SK-N-SH (cell line): Measurements from ENCODE around the gene RDH16. TPM values are rescaled to one million over a fixed set of nuclear protein-coding genes. Genes with fewer than 3 reads are reported as not detected.

Experiments
- CTCF ChIA-PET: fragments of 300-600, 350-600 bp; formaldehyde crosslinking; extraction: SDS; loops from one replicate; lab custom pipeline; 2021; lab: Yijun Ruan, JAX
- POLR2A ChIA-PET: fragments of 350-600 bp; sonication (Branson Sonifier 250); formaldehyde crosslinking; extraction: SDS; loops from one replicate; lab custom pipeline; 2020; ENCODE audit warnings: antibody characterized with exemption, inconsistent platforms; lab: Yijun Ruan, JAX
- DNase-seq: peaks from one replicate; pipeline ENCODE4 v3.0.0; 2012
- H2AFZ ChIP-seq: fragments of 200-600 bp; sonication (generic); 2 replicates; pipeline ENCODE4 v1.8.1; 2016; ENCODE audit warnings: antibody characterized with exemption, mild to moderate bottlenecking, low read depth
- H3F3A ChIP-seq: fragments of 200-600 bp; sonication (generic); replicated peaks from 2 replicates; pipeline ENCODE3; 2016; ENCODE audit warnings: antibody characterized with exemption, mild to moderate bottlenecking; ENCODE audit not compliant: insufficient read depth
- H3K27ac ChIP-seq, 2 experiments: fragments of 200-500 bp in 1 of 2; fragments of 200-600 bp in 1 of 2; sonication (Bioruptor generic) in 1 of 2; sonication (generic), shearing (Covaris generic) in 1 of 2; 2 replicates each; pipeline versions ENCODE4 v1.5.1 to v1.6.1; 2014 to 2016; ENCODE audit warnings: low read depth in 2 of 2, inconsistent platforms in 1 of 2, low read length in 1 of 2, mild to moderate bottlenecking in 1 of 2, mixed read lengths in 1 of 2
- H3K27me3 ChIP-seq: fragments of 200-600 bp; sonication (generic), shearing (Covaris generic); 2 replicates; pipeline ENCODE4 v1.6.1; 2016; ENCODE audit warnings: mixed run types; ENCODE audit not compliant: insufficient read depth
- H3K36me3 ChIP-seq, 2 experiments: fragments of 200-500 bp in 1 of 2; fragments of 200-600 bp in 1 of 2; sonication (Bioruptor generic) in 1 of 2; sonication (generic) in 1 of 2; replicated peaks in 1 of 2; 2 replicates each; pipeline versions ENCODE3 to v1.5.1; 2014 to 2016; ENCODE audit warnings: low read length in 1 of 2, mild to moderate bottlenecking in 1 of 2; ENCODE audit not compliant: insufficient read depth in 2 of 2, control insufficient read depth in 1 of 2
- H3K4me1 ChIP-seq, 2 experiments: fragments of 200-500 bp in 1 of 2; fragments of 200-600 bp in 1 of 2; sonication (Bioruptor generic) in 1 of 2; sonication (generic), shearing (Covaris generic) in 1 of 2; 2 replicates each; pipeline versions ENCODE4 v1.5.1 to v1.6.1; 2014 to 2016; ENCODE audit warnings: low read depth in 1 of 2, low read length in 1 of 2, mixed run types in 1 of 2; ENCODE audit not compliant: insufficient read depth in 2 of 2, control insufficient read depth in 1 of 2
- H3K4me2 ChIP-seq: fragments of 200-600 bp; sonication (generic), shearing (Covaris generic); 2 replicates; pipeline ENCODE4 v1.6.1; 2017; ENCODE audit warnings: mixed run types
- H3K4me3 ChIP-seq, 2 experiments: fragments of 200-500 bp in 1 of 2; fragments of 200-600 bp in 1 of 2; sonication (Bioruptor generic) in 1 of 2; sonication (generic), shearing (Covaris generic) in 1 of 2; 2 replicates each; pipeline versions ENCODE4 v1.5.1 to v1.8.1; 2014 to 2016; ENCODE audit warnings: low read depth in 2 of 2, inconsistent platforms in 1 of 2, low read length in 1 of 2, mild to moderate bottlenecking in 1 of 2, mixed read lengths in 1 of 2, moderate library complexity in 1 of 2
- H3K79me2 ChIP-seq: fragments of 200-600 bp; sonication (generic); 2 replicates; pipeline ENCODE4 v1.8.1; 2017; ENCODE audit warnings: mild to moderate bottlenecking; ENCODE audit not compliant: insufficient read depth
- H3K9ac ChIP-seq: fragments of 200-600 bp; sonication (generic); 2 replicates; pipeline ENCODE4 v1.6.1; 2017; ENCODE audit warnings: mixed run types
- H3K9me2 ChIP-seq: fragments of 200-600 bp; sonication (generic); 2 replicates; pipeline ENCODE4 v1.6.1; 2017; ENCODE audit warnings: mixed run types
- H3K9me3 ChIP-seq: fragments of 200-600 bp; sonication (generic); 2 replicates; pipeline ENCODE4 v1.6.1; 2017; ENCODE audit warnings: mixed run types, mild to moderate bottlenecking, moderate library complexity
- H4K20me1 ChIP-seq: fragments of 200-600 bp; sonication (generic); 2 replicates; pipeline ENCODE4 v1.6.1; 2017; ENCODE audit warnings: mild to moderate bottlenecking, mixed run types; ENCODE audit not compliant: insufficient read depth
- ELF1 ChIP-seq: IDR thresholded peaks from 2 replicates; pipeline ENCODE4 v1.4.0; 2012
- EP300 ChIP-seq, 2 experiments: IDR thresholded peaks; 2 replicates each; pipeline versions ENCODE4 v1.4.0 to v1.6.1; 2012; ENCODE audit warnings: borderline replicate concordance in 1 of 2, low read depth in 1 of 2, low read length in 1 of 2
- FOXJ3 ChIP-seq: sonication (generic); formaldehyde crosslinking; IDR thresholded peaks from 2 replicates; pipeline ENCODE4 v1.5.1; 2020; ENCODE audit warnings: mild to moderate bottlenecking, missing genetic modification reagents
- GABPA ChIP-seq: IDR thresholded peaks from 2 replicates; pipeline ENCODE4 v1.4.0; 2012; ENCODE audit warnings: low read depth, mild to moderate bottlenecking
- GATA2 ChIP-seq: sonication (generic); formaldehyde crosslinking; IDR thresholded peaks from 2 replicates; pipeline ENCODE4 v1.5.0; 2020; ENCODE audit warnings: mild to moderate bottlenecking, missing genetic modification reagents
- IRF3 ChIP-seq: fragments of 150-350 bp; IDR thresholded peaks from 2 replicates; pipeline ENCODE4 v1.6.1; 2016; ENCODE audit warnings: mild to moderate bottlenecking, low read depth, low read length
- MEF2A ChIP-seq: IDR thresholded peaks from 2 replicates; pipeline ENCODE4 v1.4.0; 2012; ENCODE audit warnings: low read depth, borderline replicate concordance
- MXI1 ChIP-seq: IDR thresholded peaks from 2 replicates; pipeline ENCODE4 v1.6.1; 2012; ENCODE audit warnings: mild to moderate bottlenecking, low read depth, low read length, improper control_type of control experiment
- NFIC ChIP-seq: IDR thresholded peaks from 2 replicates; pipeline ENCODE4 v1.4.0; 2012; ENCODE audit warnings: borderline replicate concordance
- PBX3 ChIP-seq: IDR thresholded peaks from 2 replicates; pipeline ENCODE4; 2012
- RAD21 ChIP-seq: IDR thresholded peaks from 2 replicates; pipeline ENCODE4 v1.6.1; 2012; ENCODE audit warnings: mild to moderate bottlenecking, low read length
- RFX5 ChIP-seq: IDR thresholded peaks from 2 replicates; pipeline ENCODE4 v1.6.1; 2012; ENCODE audit warnings: mild to moderate bottlenecking, improper control_type of control experiment, low read length
- RXRA ChIP-seq: IDR thresholded peaks from 2 replicates; pipeline ENCODE4 v1.4.0; 2012; ENCODE audit warnings: low read depth, mild to moderate bottlenecking, borderline replicate concordance
- SIN3A ChIP-seq: IDR thresholded peaks from 2 replicates; pipeline ENCODE4 v1.6.1; 2012; ENCODE audit warnings: low read depth, mild to moderate bottlenecking, low read length, moderate library complexity, borderline replicate concordance
- TAF1 ChIP-seq: IDR thresholded peaks from 2 replicates; pipeline ENCODE4 v1.6.1; 2012; ENCODE audit warnings: low read depth, mild to moderate bottlenecking, low read length, moderate library complexity, borderline replicate concordance
- TCF12 ChIP-seq: IDR thresholded peaks from 2 replicates; pipeline ENCODE4 v1.4.0; 2012
- USF1 ChIP-seq: IDR thresholded peaks from 2 replicates; pipeline ENCODE4 v1.4.0; 2012; ENCODE audit warnings: low read depth, borderline replicate concordance
- ZBTB33 ChIP-seq: IDR thresholded peaks from 2 replicates; pipeline ENCODE4 v1.4.0; 2012; ENCODE audit warnings: low read depth, borderline replicate concordance
- WGBS: methylation state at CpG from one replicate; pipeline ENCODE4 v1.1.6; 2017; ENCODE audit warnings: low lambda C conversion rate; 5-methylcytosine and 5-hydroxymethylcytosine counted together
- polyA plus RNA-seq, 3 experiments: library from polyadenylated mRNA; depleted of rRNA; stranded (reverse); fragments of >200 nt; gene quantifications; 2 replicates each; pipeline ENCODE4 v1.2.3, GENCODE V29; 2012

RDH16 gene
- polyA plus RNA-seq, 1 of the 3 experiments (the other 2 are of a cell fraction) = 0.12 TPM

GRCh38 chr12:56998981-56999380 lies 41.6 kb upstream of the RDH16 start:
- ChIA-PET CTCF (interaction anchor here (0.7 to 8.0 kb wide), 4 partner anchors 11 to 112 kb away, joined by 3 to 69 read pairs (median 5); partner anchors contain the start of gene STAT6), POLR2A (no interaction called here)
- no peak overlapping the region for H3K27ac ChIP-seq
- peaks cover 34% of the 10 kb centered on the region for H4K20me1 ChIP-seq
- no peaks in the 10 kb centered on the region for H3K9me3 ChIP-seq
- no peak overlapping the region for H2AFZ ChIP-seq
- TF ChIP-seq MEF2A (no peak), GATA2 (CRISPR knock-in tag) (no peak), MXI1 (no peak), RAD21 (no peak), ZBTB33 (no peak), ELF1 (no peak), IRF3 (no peak), PBX3 (no peak), TCF12 (no peak), NFIC (no peak), TAF1 (no peak), SIN3A (no peak), FOXJ3 (CRISPR knock-in tag) (no peak), USF1 (no peak), RXRA (no peak), GABPA (no peak), EP300 (IDR thresholded peaks at IDR 0.05; ENCODE audit: borderline replicate concordance in 1 of 2, low read depth in 1 of 2, low read length in 1 of 2) (no peak), RFX5 (no peak)
- H3K9ac ChIP-seq = no peak overlapping the region
- peaks cover 25 to 64% of the 10 kb centered on the region in 2 experiments for H3K36me3 ChIP-seq
- H3K27me3 ChIP-seq = no peaks in the 10 kb centered on the region
- no peak for DNase-seq
- no peak overlapping the region for H3K4me3 ChIP-seq
- H3K4me1 ChIP-seq = no peaks in the 10 kb centered on the region; a peak in 1 of 4 replicates
- H3K79me2 ChIP-seq = peaks cover 10% of the 10 kb centered on the region; the same call in 1 of the 2 replicates
- 77% methylated on average over 4 of the region's 4 CpGs for WGBS
- no peaks in the 10 kb centered on the region for H3K9me2 ChIP-seq
- no peak overlapping the region for H3K4me2 ChIP-seq
- H3F3A ChIP-seq = no peaks in the 10 kb centered on the region
